GM18517 (cell line): Measurements from ENCODE around the gene EEF1AKMT2.
A peak's percentile ranks its signal among the peaks of the same experiment; 100 is the strongest.

Experiments used
- ATAC-seq: cut with Tn5 transposase; IDR thresholded peaks from one replicate; pipeline ENCODE4 v1.9.1; 2021; ENCODE audit warnings: mild to moderate bottlenecking, moderate library complexity; ENCODE audit not compliant: unreplicated experiment

Gene EEF1AKMT2

GRCh38 chr10:124739119-124739921 lies 52.4 kb downstream of the EEF1AKMT2 start:
- ATAC-seq: no peak

- no peak for ATAC-seq
Measured at GRCh38 chr10:124738441-124738840, 53.2 kb downstream of the EEF1AKMT2 start.

GRCh38 chr10:124737708-124738107 lies 54.0 kb downstream of the EEF1AKMT2 start:
- no peak for ATAC-seq

- ATAC-seq: no peak
Measured at GRCh38 chr10:124737221-124737620, 54.5 kb downstream of the EEF1AKMT2 start.

GRCh38 chr10:124736491-124737136 lies 55.1 kb downstream of the EEF1AKMT2 start:
- ATAC-seq: no peak

- ATAC-seq: no peak
Measured at GRCh38 chr10:124735491-124736286, 56.0 kb downstream of the EEF1AKMT2 start.

- no peak for ATAC-seq
Measured at GRCh38 chr10:124734311-124735166, 57.1 kb downstream of the EEF1AKMT2 start.

- ATAC-seq: no peak
Measured at GRCh38 chr10:124733571-124734245, 58.0 kb downstream of the EEF1AKMT2 start.

GRCh38 chr10:124732931-124733570 lies 58.6 kb downstream of the EEF1AKMT2 start:
- ATAC-seq: peak; percentile 65

- no peak for ATAC-seq
Measured at GRCh38 chr10:124731551-124731950, 60.1 kb downstream of the EEF1AKMT2 start.

- no peak for ATAC-seq
Measured at GRCh38 chr10:124730790-124731189, 60.9 kb downstream of the EEF1AKMT2 start.

GRCh38 chr10:124728830-124729661 lies 62.6 kb downstream of the EEF1AKMT2 start:
- ATAC-seq: no peak

GRCh38 chr10:124728071-124728829 lies 63.4 kb downstream of the EEF1AKMT2 start:
- ATAC-seq: no peak

- ATAC-seq: no peak
Measured at GRCh38 chr10:124727361-124727960, 64.2 kb downstream of the EEF1AKMT2 start.

- ATAC-seq: no peak
Measured at GRCh38 chr10:124725791-124726190, 65.9 kb downstream of the EEF1AKMT2 start.

- ATAC-seq: no peak
Measured at GRCh38 chr10:124725171-124725631, 66.5 kb downstream of the EEF1AKMT2 start.

GRCh38 chr10:124724279-124725027 lies 67.2 kb downstream of the EEF1AKMT2 start:
- no peak for ATAC-seq
